Measurements from ENCODE around the gene ALX4. TPM values are rescaled to one million over a fixed set of nuclear protein-coding genes. Genes with fewer than 3 reads are reported as not detected.

The ALX4 gene
- total and polyA plus RNA-seq, 2 donors, result 0.05 to 0.14 TPM

DNA sequence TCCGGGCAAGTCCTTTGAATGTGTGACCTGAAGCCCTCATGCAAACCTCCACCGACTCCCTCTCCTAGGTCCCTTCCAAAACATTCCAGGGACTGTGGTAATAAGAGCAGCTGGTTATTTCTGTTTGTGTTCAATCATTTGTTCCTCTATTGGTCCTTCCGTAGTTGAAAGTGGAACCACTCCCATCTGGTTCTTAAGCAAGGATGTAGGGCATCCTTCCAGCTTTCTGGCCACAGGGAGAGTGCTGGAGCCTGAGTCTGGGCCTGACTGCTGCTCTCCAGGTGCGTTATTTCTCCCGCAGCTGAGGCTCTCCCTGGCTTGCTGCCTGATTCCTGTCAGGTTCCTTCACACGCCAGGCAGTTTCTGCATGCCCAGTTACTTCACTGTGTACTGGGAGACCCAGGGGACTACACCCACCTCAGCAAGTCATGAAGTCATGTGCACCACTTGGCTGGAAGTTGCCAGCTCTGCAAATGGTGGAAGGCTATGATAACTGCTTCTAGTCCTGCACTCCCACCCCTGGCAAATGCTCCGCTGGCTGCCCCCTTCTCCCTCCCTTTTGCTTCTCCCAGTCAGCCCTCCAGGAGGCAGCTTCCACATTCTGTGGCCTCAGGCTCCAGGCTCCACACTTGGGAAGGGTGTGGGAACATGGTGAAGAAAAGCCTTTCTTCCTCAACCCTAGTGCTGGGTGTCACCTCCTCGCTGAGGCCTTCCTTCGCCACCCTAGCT is 4.0 kb upstream of the ALX4 start:
- no peak overlapping the region for H3K4me3 ChIP-seq (ENCODE audit: low read length in 2 of 2)
- H3K36me3 ChIP-seq (ENCODE audit: control insufficient read depth in 2 of 2, insufficient read depth in 2 of 2, low read length in 1 of 2), result no peaks in the 10 kb centered on the region
- H3K9me3 ChIP-seq (ENCODE audit: control insufficient read depth in 2 of 2, insufficient read depth in 1 of 2, low read length in 1 of 2), result peaks cover 0 to 5% of the 10 kb centered on the region in 2 donors
- H3K27ac ChIP-seq (ENCODE audit: low read depth in 1 of 2, low read length in 1 of 2), result no peak overlapping the region
- no peak for DNase-seq (ENCODE audit: low read depth in 6 of 9, low spot score in 9 of 9)
- H3K4me1 ChIP-seq (ENCODE audit: control insufficient read depth in 2 of 2, insufficient read depth in 2 of 2, low read length in 2 of 2), result peaks cover 5% of the 10 kb centered on the region in 2 donors
- WGBS, result 18% methylated on average over 9 of the region's 9 CpGs
- peaks cover 88 to 100% of the 10 kb centered on the region in 2 donors for H3K27me3 ChIP-seq (ENCODE audit: control insufficient read depth in 2 of 2, insufficient read depth in 1 of 2, low read length in 1 of 2)

DNA sequence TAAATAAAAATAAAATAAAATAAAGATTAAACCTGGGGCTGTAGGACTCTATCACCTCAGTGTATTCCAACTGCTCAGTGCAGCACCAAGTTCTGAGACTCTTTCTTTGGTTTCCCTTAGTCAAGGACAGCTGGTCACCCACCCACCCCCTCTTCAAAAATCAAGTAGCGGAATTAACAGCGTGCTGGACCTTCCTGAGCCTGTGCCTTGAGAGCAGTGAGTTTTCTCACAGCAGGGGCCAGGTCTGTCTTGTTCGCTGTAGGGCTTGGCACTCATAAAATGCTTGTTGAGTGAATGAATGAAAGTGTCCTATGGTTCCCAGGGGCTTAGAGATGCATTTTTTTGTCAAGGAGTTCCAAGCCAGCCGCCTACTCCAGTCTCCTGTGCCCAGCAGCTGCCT is 2.9 kb upstream of the ALX4 start:
- H3K27ac ChIP-seq (ENCODE audit: low read depth in 1 of 2, low read length in 1 of 2), result no peak overlapping the region
- peaks cover 5% of the 10 kb centered on the region in 2 donors for H3K4me1 ChIP-seq (ENCODE audit: control insufficient read depth in 2 of 2, insufficient read depth in 2 of 2, low read length in 2 of 2)
- DNase-seq (ENCODE audit: low read depth in 6 of 9, low spot score in 9 of 9), result no peak
- H3K4me3 ChIP-seq (ENCODE audit: low read length in 2 of 2), result no peak overlapping the region
- H3K36me3 ChIP-seq (ENCODE audit: control insufficient read depth in 2 of 2, insufficient read depth in 2 of 2, low read length in 1 of 2), result no peaks in the 10 kb centered on the region
- peaks cover 88 to 100% of the 10 kb centered on the region in 2 donors for H3K27me3 ChIP-seq (ENCODE audit: control insufficient read depth in 2 of 2, insufficient read depth in 1 of 2, low read length in 1 of 2)
- peaks cover 0 to 5% of the 10 kb centered on the region in 2 donors for H3K9me3 ChIP-seq (ENCODE audit: control insufficient read depth in 2 of 2, insufficient read depth in 1 of 2, low read length in 1 of 2)
- 30% methylated on average over 4 of the region's 4 CpGs for WGBS

DNA sequence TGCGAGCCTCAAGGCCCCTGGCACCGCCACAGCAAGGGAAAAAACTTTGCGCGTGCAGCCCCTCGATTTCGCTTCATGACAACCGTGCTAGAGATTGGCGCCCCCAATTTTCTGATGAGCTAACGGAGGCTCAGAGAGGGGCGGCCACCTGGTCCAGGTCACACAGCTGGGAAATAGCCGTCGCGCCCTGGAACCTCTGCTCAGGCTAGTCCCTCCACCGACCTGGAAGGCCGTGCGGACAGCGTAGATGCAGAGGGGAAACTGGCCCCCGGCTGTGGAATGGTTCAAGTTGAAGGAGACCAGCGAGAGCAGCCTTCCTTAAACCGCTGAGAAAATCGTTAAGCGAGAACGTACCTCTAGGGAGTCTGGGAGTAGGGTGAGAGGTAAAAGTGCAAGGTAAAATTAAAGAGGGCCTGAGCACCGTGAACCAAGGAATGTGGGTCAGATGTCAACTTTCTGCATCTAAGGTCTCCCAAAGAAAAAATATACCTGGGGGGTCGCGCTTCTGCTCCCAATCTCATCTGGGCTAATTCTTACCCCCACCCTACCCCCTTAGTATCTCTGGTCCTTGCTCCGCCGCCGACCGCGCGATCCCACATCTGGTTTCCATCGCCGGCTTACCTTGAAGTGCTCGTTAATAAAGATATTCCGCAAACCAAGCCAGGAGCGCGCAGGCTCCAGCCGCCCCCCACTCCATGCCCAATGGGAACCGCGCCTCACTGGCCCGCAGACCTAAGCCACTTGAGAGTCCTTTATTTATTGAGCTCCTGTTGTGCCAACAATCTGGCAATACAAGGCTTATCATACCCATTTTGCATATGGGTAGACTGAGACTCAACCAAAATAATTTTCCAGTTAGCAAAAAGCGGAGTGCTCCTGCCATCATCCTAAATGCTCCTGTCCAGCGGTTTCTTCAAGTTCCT is 1.7 kb upstream of the ALX4 start:
- peaks cover 0 to 5% of the 10 kb centered on the region in 2 donors for H3K9me3 ChIP-seq (ENCODE audit: control insufficient read depth in 2 of 2, insufficient read depth in 1 of 2, low read length in 1 of 2)
- DNase-seq (ENCODE audit: low read depth in 6 of 9, low spot score in 9 of 9), result no peak
- 14% methylated on average over 44 of the region's 44 CpGs for WGBS
- H3K36me3 ChIP-seq (ENCODE audit: control insufficient read depth in 2 of 2, insufficient read depth in 2 of 2, low read length in 1 of 2), result no peaks in the 10 kb centered on the region
- peaks cover 0 to 2% of the 10 kb centered on the region in 2 donors for H3K4me1 ChIP-seq (ENCODE audit: control insufficient read depth in 2 of 2, insufficient read depth in 2 of 2, low read length in 2 of 2)
- no peak overlapping the region for H3K27ac ChIP-seq (ENCODE audit: low read depth in 1 of 2, low read length in 1 of 2)
- no peak overlapping the region for H3K4me3 ChIP-seq (ENCODE audit: low read length in 2 of 2)
- H3K27me3 ChIP-seq (ENCODE audit: control insufficient read depth in 2 of 2, insufficient read depth in 1 of 2, low read length in 1 of 2), result peaks cover 87 to 100% of the 10 kb centered on the region in 2 donors

DNA sequence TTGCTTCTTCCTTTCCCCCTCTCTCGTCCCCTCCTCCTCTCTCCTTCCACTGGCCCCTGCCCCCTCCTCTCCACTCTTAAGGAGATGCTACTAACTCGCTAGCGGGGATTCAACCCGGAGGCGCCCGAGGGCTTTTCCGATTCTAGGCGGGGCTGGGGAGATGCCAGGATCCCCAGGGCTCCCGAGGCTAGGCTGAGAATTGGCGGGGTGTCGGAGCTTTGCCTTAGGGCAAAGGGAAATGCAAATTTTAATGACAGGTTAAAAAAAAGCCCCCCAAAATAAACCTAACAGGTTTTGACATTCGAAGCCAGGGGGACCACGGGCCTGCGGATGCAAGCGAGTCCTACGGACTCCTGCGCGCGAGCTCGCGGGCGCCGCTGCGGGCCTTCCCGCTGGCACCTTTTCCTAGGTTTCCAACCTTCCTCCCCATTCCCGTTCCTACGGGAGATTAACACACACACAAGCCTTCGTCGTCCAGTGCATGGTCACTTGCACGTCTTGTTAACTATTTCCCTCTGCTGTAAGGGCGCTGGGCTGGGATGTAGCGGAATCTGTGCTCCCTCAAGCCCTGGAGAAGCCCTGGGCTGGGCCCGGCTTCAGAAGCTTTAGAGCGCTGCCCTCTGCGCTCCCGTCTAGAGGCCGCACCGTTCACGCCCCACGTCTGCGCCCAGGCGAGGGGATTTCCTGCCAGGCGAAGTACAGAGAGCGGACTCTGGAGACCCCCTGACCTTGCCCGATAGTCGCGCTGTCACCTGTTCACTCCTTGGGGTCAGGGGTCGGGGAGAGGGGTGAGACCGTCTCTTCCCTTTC is 729 bp upstream of the ALX4 start:
- Histone ChIP-seq H3K4me3 (ENCODE audit: low read length in 2 of 2) (no peak overlapping the region), H3K4me1 (ENCODE audit: control insufficient read depth in 2 of 2, insufficient read depth in 2 of 2, low read length in 2 of 2) (peaks cover 0 to 4% of the 10 kb centered on the region in 2 donors), H3K9me3 (ENCODE audit: control insufficient read depth in 2 of 2, insufficient read depth in 1 of 2, low read length in 1 of 2) (peaks cover 0 to 5% of the 10 kb centered on the region in 2 donors), H3K36me3 (ENCODE audit: control insufficient read depth in 2 of 2, insufficient read depth in 2 of 2, low read length in 1 of 2) (no peaks in the 10 kb centered on the region), H3K27ac (ENCODE audit: low read depth in 1 of 2, low read length in 1 of 2) (no peak overlapping the region), H3K27me3 (ENCODE audit: control insufficient read depth in 2 of 2, insufficient read depth in 1 of 2, low read length in 1 of 2) (peaks cover 85 to 100% of the 10 kb centered on the region in 2 donors)
- no peak for DNase-seq (ENCODE audit: low read depth in 6 of 9, low spot score in 9 of 9)
- 9% methylated on average over 49 of the region's 49 CpGs for WGBS

DNA sequence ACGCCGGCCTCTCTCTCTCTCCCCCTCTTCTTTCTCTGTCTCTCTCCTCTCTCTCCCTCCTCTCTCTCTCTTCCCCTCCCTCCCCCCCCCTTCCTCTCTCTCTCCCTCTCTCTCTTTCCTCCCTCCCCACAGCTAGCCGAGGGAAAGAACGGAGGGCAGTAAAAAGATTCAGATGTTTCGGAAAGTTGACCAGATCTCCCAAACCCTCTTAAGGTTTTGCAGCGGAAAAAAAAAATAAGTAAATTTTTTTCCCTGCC is 195 bp upstream of the ALX4 start:
- Histone ChIP-seq H3K27ac (ENCODE audit: low read depth in 1 of 2, low read length in 1 of 2) (no peak overlapping the region), H3K9me3 (ENCODE audit: control insufficient read depth in 2 of 2, insufficient read depth in 1 of 2, low read length in 1 of 2) (peaks cover 0 to 5% of the 10 kb centered on the region in 2 donors), H3K36me3 (ENCODE audit: control insufficient read depth in 2 of 2, insufficient read depth in 2 of 2, low read length in 1 of 2) (no peaks in the 10 kb centered on the region), H3K27me3 (ENCODE audit: control insufficient read depth in 2 of 2, insufficient read depth in 1 of 2, low read length in 1 of 2) (peaks cover 81 to 100% of the 10 kb centered on the region in 2 donors), H3K4me3 (ENCODE audit: low read length in 2 of 2) (no peak overlapping the region), H3K4me1 (ENCODE audit: control insufficient read depth in 2 of 2, insufficient read depth in 2 of 2, low read length in 2 of 2) (peaks cover 4 to 8% of the 10 kb centered on the region in 2 donors)
- DNase-seq (ENCODE audit: low read depth in 6 of 9, low spot score in 9 of 9), result no peak
- 9% methylated on average over 6 of the region's 6 CpGs for WGBS

DNA sequence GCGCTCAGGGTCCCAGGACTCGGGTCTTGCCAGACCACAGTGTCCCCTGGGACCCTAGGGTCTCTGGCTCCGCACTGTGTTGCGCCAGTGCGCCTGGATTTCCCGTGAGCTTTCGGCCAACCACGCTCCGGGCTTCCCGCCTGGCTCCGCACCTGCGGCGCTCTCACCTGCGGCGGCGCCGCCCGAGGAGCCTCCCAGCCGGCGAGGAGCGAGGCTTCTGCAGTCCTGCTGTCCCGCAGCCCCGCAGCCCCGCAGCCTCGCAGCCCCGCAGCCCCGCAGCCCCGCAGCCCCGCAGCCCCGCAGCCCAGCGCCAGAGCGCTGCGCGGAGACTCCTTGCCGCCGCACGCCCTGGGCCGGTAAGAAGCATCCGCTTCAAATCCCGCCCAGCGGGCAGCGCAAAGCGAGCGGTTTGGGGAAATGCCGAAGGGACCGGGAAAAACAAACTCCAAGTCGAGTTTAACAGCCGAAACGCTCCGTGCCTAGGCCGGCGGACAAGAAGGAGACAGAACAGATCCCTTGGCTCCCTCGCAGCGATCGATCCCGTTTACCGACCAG is 939 bp downstream of the ALX4 start:
- peaks cover 8 to 12% of the 10 kb centered on the region in 2 donors for H3K4me1 ChIP-seq (ENCODE audit: control insufficient read depth in 2 of 2, insufficient read depth in 2 of 2, low read length in 2 of 2)

DNA sequence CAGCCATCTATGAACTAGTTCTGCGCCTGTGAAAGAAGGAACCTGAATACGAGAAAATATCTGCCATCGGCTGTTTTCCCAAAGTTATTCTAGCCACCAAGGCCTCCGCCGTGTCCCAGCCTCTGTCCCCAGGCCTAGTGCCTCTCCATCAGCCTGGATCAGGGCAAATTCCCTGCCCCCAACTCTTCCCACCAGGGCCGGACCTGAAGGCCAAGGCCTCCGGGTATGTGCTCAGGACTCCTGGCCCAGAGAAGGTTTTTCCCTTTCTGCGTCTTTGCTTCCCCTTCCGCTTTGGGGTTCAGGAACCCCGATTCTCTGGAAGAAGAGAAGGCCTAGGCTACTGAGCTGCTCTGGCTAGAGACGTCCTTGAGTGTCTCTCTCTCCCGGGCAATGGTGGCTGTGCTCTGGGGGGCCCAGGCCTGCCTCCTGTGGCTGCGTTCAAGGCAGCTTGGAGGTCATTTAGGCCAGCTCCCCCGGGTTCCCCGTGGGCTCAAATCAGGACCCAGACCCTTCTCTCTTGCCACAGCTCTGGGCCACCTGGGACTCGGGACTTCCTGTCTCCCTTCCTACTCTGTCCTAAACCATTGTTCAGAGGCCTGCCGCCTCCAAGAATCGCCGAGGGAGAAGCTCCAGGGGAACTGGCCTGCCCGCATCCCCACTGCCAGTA is 1.6 kb downstream of the ALX4 start:
- H3K36me3 ChIP-seq (ENCODE audit: control insufficient read depth in 2 of 2, insufficient read depth in 2 of 2, low read length in 1 of 2), result no peaks in the 10 kb centered on the region
- H3K27me3 ChIP-seq (ENCODE audit: control insufficient read depth in 2 of 2, insufficient read depth in 1 of 2, low read length in 1 of 2), result peaks cover 76 to 100% of the 10 kb centered on the region in 2 donors
- DNase-seq (ENCODE audit: low read depth in 6 of 9, low spot score in 9 of 9), result no peak
- no peak overlapping the region for H3K4me3 ChIP-seq (ENCODE audit: low read length in 2 of 2)
- 53% methylated on average over 20 of the region's 20 CpGs for WGBS
- H3K27ac ChIP-seq (ENCODE audit: low read depth in 1 of 2, low read length in 1 of 2), result no peak overlapping the region
- H3K4me1 ChIP-seq (ENCODE audit: control insufficient read depth in 2 of 2, insufficient read depth in 2 of 2, low read length in 2 of 2), result peaks cover 8 to 12% of the 10 kb centered on the region in 2 donors
- peaks cover 0 to 5% of the 10 kb centered on the region in 2 donors for H3K9me3 ChIP-seq (ENCODE audit: control insufficient read depth in 2 of 2, insufficient read depth in 1 of 2, low read length in 1 of 2)

More for the DNA sequence above, 939 bp downstream of the ALX4 start:
- no peaks in the 10 kb centered on the region for H3K36me3 ChIP-seq (ENCODE audit: control insufficient read depth in 2 of 2, insufficient read depth in 2 of 2, low read length in 1 of 2)
- no peak overlapping the region for H3K4me3 ChIP-seq (ENCODE audit: low read length in 2 of 2)
- H3K27me3 ChIP-seq (ENCODE audit: control insufficient read depth in 2 of 2, insufficient read depth in 1 of 2, low read length in 1 of 2), result peaks cover 76 to 100% of the 10 kb centered on the region in 2 donors
- peaks cover 0 to 5% of the 10 kb centered on the region in 2 donors for H3K9me3 ChIP-seq (ENCODE audit: control insufficient read depth in 2 of 2, insufficient read depth in 1 of 2, low read length in 1 of 2)
- WGBS, result 7% methylated on average over 57 of the region's 57 CpGs
- no peak overlapping the region for H3K27ac ChIP-seq (ENCODE audit: low read depth in 1 of 2, low read length in 1 of 2)
- DNase-seq (ENCODE audit: low read depth in 6 of 9, low spot score in 9 of 9), result no peak

DNA sequence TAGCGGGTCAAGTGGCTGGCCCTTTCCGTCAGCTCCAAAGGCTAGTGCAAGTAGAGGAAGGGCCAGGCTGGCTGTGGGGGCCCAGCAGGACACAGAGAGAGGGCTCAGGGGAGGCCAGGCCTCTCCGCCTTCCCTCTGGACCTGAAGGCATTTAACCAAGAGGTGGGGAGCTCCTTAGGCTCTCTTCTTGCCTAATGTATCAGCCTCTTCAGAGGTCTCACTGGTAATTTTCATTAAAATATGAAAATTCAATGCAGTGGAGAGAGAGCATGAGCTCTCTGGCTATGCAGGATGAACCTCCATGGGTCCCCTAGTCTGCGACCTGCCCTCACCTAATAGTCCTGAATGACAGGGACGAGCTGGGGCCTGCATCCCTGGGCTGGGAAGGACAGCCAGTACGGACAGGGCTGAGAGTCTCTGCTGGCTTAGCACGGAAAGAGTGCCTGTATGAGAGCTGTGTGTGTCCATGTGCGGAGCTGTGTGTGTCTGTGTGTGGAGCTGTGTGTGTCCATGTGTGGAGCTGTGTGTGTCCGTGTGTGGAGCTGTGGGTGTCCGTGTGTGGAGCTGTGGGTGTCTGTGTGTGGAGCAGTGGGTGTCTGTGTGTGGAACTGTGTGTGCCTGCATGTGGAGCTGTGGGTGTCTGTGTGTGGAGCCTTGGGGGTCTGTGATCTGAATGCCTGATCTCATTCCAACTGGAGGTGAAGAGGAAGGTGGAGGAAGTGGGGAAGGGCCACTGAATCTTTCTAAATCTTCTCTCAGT is 2.4 kb downstream of the ALX4 start:
- Histone ChIP-seq H3K9me3 (ENCODE audit: control insufficient read depth in 2 of 2, insufficient read depth in 1 of 2, low read length in 1 of 2) (peaks cover 0 to 5% of the 10 kb centered on the region in 2 donors), H3K27ac (ENCODE audit: low read depth in 1 of 2, low read length in 1 of 2) (no peak overlapping the region), H3K4me3 (ENCODE audit: low read length in 2 of 2) (no peak overlapping the region), H3K4me1 (ENCODE audit: control insufficient read depth in 2 of 2, insufficient read depth in 2 of 2, low read length in 2 of 2) (peaks cover 8 to 12% of the 10 kb centered on the region in 2 donors), H3K27me3 (ENCODE audit: control insufficient read depth in 2 of 2, insufficient read depth in 1 of 2, low read length in 1 of 2) (peaks cover 81 to 100% of the 10 kb centered on the region in 2 donors), H3K36me3 (ENCODE audit: control insufficient read depth in 2 of 2, insufficient read depth in 2 of 2, low read length in 1 of 2) (no peaks in the 10 kb centered on the region)
- DNase-seq (ENCODE audit: low read depth in 6 of 9, low spot score in 9 of 9), result no peak
- 90% methylated on average over 10 of the region's 10 CpGs for WGBS
